ENCODE measurements around the gene ARHGEF17.

ARHGEF17 gene

GRCh38 chr11:73381589-73381988 lies 73.5 kb downstream of the ARHGEF17 start (continued):
- TF ChIP-seq ZNF777 (tag by site-specific recombination; IDR thresholded peaks at IDR 0.05; ENCODE audit: borderline replicate concordance) (no peak), ZBTB44 (tag by site-specific recombination; IDR thresholded peaks at IDR 0.05) (no peak), ZNF785 (tag by site-specific recombination; IDR thresholded peaks at IDR 0.05) (no peak), ZNF202 (tag by site-specific recombination; IDR thresholded peaks at IDR 0.05; ENCODE audit: borderline replicate concordance) (no peak), GLIS2 (tag by site-specific recombination; IDR thresholded peaks at IDR 0.05) (0 out of 2 replicates have a peak, but pooled peaks have one; percentile 6), ZNF792 (tag by site-specific recombination; IDR thresholded peaks at IDR 0.05) (no peak), FEZF1 (tag by site-specific recombination; IDR thresholded peaks at IDR 0.05) (no peak), ZNF544 (tag by site-specific recombination; IDR thresholded peaks at IDR 0.05) (no peak)

GRCh38 chr11:73382183-73382582 lies 74.1 kb downstream of the ARHGEF17 start:
- Histone ChIP-seq H3K4me3 (ENCODE audit: low read depth, low read length) (no peak overlapping the region), H3K9me3 (ENCODE audit: control insufficient read depth, insufficient read depth, low read depth, low read length) (no peaks in the 10 kb centered on the region), H3K4me1 (ENCODE audit: control insufficient read depth, insufficient read depth, low read length) (peaks cover 11% of the 10 kb centered on the region; the same call in 1 of the 2 replicates), H3K36me3 (ENCODE audit: control insufficient read depth in 2 of 2, insufficient read depth in 1 of 2, low read length in 2 of 2) (peaks cover 0 to 3% of the 10 kb centered on the region in 2 experiments; a peak in 1 of 3 replicates), H3K27ac (ENCODE audit: extremely low read depth, low read depth, low read length) (no peak overlapping the region)
- CTCF ChIA-PET: interaction anchor here (1.3 to 2.1 kb wide), 4 partner anchors 11 to 75 kb away, joined by 3 to 7 read pairs (median 5); no protein-coding TSS in a partner anchor
- POLR2A ChIA-PET: no interaction called here
- TF ChIP-seq ZNF366 (tag by site-specific recombination; conservative IDR thresholded peaks at IDR 0.05): no peak
- no peak for TF ChIP-seq BCL11B (tag by site-specific recombination; IDR thresholded peaks at IDR 0.05; ENCODE audit: low read depth)
- no peak for TF ChIP-seq ZNF174 (tag by site-specific recombination; IDR thresholded peaks at IDR 0.05)
- no peak for TF ChIP-seq ZNF266 (tag by site-specific recombination; IDR thresholded peaks at IDR 0.05; ENCODE audit: low read depth)
- TF ChIP-seq ZNF112 (tag by site-specific recombination; IDR thresholded peaks at IDR 0.05): no peak
- TF ChIP-seq MEIS1 (CRISPR knock-in tag; IDR thresholded peaks at IDR 0.05; ENCODE audit: borderline replicate concordance): no peak
- no peak for TF ChIP-seq ZNF2 (tag by site-specific recombination; IDR thresholded peaks at IDR 0.05)
- no peak for TF ChIP-seq ZNF280D (tag by site-specific recombination; IDR thresholded peaks at IDR 0.05)

GRCh38 chr11:73382747-73383146 lies 74.7 kb downstream of the ARHGEF17 start:
- no peaks in the 10 kb centered on the region for H3K9me3 ChIP-seq (ENCODE audit: control insufficient read depth, insufficient read depth, low read depth, low read length)
- H3K4me1 ChIP-seq (ENCODE audit: control insufficient read depth, insufficient read depth, low read length): peaks cover 11% of the 10 kb centered on the region; the same call in 1 of the 2 replicates
- no peak overlapping the region for H3K4me3 ChIP-seq (ENCODE audit: low read depth, low read length)
- peaks cover 0 to 3% of the 10 kb centered on the region in 2 experiments; a peak in 1 of 3 replicates for H3K36me3 ChIP-seq (ENCODE audit: control insufficient read depth in 2 of 2, insufficient read depth in 1 of 2, low read length in 2 of 2)
- ChIA-PET POLR2A (no interaction called here), CTCF (interaction anchor here (0.6 to 8.4 kb wide), 6 partner anchors 11 to 323 kb away, joined by 3 to 61 read pairs (median 6); no protein-coding TSS in a partner anchor)
- TF ChIP-seq ZFHX2 (tag by site-specific recombination; conservative IDR thresholded peaks at IDR 0.05) (no peak), KLF1 (tag by site-specific recombination; IDR thresholded peaks at IDR 0.05) (peak; percentile 70), KLF17 (tag by site-specific recombination; IDR thresholded peaks at IDR 0.05) (no peak), ZNF473 (tag by site-specific recombination; IDR thresholded peaks at IDR 0.05) (no peak), ZNF404 (tag by site-specific recombination; IDR thresholded peaks at IDR 0.05) (no peak)
- no peak overlapping the region for H3K27ac ChIP-seq (ENCODE audit: extremely low read depth, low read depth, low read length)
